HG03175 (cell line): ENCODE results near the gene POGZ.

Source experiments
- ATAC-seq: cut with Tn5 transposase; IDR thresholded peaks from one replicate; pipeline ENCODE4 v1.9.1; 2021; ENCODE audit warnings: mild to moderate bottlenecking, moderate library complexity; ENCODE audit not compliant: unreplicated experiment

The POGZ gene

DNA sequence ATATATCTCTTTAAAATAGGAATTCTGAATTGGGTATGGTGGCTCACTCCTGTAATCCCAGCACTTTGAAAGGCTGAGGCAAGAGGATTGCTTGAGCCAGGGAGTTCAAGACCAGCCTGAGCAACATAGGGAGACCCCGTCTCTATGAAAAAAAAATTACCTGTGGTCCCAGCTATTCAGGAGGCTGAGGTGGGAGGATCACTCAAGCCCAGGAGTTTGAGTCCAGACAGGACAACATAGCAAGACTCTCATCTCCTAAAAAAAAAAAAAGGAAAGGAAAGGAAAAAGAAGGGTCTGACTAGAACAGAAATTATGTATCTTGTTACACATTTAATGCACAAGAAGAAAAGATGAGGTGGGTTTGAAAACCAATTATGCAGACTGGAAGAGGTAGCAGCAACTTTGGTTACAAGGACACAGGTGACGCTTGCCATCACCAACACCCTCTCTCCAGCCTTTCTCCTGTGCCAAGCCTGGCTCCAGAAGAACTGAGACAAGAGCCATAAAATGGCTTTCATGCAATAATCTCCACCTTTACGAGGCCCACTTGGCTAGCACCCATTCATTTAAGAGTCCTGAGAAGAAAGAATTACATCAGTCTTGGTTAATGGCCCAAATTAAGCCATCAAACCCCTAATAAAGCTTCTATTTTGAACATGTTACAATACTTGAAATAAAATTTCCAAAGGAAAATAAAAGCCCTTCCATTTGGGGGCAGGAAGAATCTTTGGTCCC, 82.0 kb downstream of the POGZ start:
- ATAC-seq, result no peak

DNA sequence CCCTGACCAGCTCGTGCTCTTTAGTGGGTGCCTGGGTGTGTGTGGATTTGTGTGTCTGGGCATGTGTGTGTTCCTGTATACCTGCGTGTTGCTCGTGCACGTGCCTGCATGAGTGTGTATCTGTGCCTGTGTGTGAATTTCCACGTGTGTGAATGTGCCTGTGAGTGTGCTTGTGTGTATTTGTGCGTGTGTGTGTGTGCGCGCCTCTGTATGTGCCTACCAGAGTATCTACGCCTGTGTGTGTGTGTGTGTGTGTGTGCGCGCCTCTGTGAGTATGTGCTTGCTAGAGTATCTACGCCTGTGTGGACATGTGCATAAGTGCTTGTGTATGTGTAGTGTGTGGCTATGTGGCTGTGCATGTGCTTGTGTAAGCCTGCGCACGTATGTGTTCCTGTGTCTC, 86.1 kb downstream of the POGZ start:
- no peak for ATAC-seq

DNA sequence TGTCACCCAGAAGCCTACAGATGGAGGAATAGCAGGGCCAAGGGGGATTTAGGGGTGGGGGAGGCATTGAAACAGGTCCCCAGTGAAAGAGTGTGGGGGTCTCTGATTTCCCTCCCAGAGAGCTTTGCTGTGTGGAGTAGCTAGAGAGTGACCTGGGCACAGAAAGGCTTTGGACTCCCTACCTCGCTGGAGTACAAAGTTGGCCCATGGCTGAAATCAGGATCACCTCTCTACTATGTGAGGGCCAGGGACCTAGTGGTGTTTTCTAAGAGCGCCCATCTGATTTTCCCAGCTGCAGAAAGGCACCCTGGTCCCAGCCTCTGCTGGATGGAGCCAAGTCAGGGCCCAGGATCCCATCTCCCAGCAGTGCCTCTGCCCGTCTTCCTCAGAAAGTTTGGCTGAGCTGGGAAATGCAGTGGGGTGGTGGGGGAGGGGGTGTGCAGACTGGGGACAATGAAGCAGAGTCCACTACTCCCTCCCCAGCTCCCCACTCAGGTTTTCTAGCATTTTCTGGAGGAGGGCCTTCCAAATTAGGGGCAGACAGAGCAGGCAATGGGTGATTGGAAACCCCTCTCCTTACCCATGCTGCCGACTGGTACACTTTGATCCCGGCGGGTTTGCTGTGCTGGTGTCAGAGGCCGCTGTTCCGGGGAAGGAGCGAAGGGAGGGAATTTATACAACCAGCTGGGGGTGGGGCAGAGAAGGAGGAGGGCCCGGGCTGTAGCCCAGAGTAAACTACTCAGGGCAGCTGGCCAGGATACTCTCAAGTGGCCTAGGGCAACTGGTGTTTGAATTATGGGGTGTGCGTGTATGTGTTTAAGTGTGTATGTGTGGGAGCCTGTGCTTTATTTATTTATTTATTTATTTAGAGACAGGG, 87.0 kb downstream of the POGZ start, which contains the start of gene SELENBP1:
SELENBP1 (minus strand) TSS at position 648 of the 877 bp plus-strand sequence; CDS start at position 584, 64 bp downstream.
- no peak for ATAC-seq

DNA sequence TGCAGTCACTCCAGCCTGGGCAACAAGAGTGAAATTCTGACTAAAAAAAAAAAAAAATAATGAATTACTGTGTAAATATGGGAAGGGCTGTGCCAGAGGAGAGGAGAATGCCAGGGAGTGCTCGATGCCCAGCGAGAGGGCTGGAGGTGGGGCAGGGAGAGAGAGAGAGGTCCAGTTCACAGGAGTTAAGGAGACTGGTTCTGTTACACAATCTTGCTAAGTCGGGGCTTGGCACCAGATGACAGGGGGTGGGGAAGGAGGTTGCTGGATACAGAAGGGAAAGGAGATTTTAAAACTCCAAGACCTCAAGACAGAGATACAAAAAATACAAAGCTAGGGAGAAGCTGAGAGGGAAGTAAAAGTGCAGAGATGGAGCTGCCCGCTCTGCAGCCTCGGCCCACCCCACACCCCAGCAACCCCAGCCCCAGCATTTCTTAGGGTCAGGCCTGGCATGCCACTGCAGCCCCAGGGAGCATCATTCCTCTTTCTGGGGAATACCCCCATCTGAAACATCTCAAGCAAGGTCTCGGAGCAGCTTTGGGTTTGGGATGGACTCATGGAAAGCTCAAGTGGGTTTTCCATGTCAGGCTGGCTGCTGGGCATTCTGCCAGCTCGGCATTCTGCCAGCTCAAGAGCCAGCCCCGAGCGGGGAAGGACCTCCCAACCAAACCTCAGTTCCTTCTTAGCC, 87.8 kb downstream of the POGZ start:
- no peak for ATAC-seq

DNA sequence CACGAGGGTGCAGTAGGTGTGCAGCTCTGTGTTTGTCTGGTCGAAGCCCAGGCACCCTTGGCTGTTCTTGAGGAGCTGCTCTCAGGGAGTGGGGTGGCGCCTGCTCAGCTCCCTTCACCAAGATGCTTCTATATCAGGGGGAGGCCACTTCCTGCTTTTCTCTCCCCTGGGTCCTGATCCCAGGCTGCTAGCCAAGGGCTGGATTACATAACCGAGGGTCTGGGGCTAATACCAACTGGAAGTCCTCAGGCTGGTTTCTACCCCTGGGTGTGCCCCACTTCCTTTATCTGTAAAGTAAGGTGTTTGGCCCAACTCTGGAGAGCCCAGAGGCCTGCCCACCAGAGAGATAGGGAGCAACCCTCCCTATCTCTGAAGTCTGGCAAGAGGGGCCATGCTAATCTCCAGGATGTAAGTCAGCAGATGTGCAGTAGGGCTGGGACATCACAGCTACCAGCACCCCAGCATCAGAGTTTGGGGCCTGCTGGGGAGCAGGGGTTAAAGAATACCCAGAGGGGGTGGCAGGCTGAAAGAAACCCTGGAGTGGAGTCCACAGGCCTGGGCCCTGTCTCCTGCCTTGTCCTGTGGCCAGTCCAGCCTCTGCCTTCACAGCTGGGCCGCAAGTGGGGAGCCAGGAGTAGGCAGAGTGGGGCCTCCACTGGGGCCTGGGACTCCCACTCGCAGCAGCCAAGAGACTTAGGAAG, 88.9 kb downstream of the POGZ start:
- no peak for ATAC-seq

DNA sequence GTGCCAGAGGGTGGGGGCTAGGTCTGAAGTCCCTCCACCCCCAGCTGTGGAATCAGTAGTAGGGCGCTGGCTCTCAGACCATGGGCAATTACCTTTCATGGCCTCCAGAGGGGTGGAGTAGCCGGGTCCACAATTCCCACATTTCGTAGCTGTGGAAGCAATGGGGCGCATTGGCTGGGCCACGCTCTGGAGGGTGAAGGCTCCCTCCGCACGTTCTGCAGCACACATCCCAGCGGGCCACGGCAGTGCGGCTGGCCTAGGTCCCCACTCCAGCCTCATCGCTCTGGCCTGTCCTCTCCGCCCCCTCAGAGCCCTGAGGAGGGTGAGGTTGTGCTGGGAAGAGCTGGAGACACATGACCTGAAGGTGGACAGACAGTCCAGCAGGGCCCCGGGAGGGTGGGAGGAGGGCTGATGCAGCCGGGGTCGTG, 89.7 kb downstream of the POGZ start:
- ATAC-seq, result no peak

DNA sequence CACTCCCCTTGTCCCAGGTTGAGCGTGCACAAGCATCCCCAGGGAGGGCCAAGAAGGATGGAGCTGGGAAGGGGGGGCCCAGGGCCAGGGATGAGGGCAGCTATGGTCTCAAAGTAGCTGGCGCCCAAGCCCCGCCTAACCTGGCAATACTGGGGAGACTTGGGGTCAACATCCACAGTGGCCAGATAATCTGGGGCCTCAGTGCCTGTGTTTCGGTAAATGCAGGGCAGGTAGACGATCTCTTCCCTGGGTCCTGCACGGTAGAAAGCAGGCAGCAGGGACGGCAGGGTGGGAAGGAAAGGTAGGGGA, 90.0 kb downstream of the POGZ start:
- no peak for ATAC-seq

DNA sequence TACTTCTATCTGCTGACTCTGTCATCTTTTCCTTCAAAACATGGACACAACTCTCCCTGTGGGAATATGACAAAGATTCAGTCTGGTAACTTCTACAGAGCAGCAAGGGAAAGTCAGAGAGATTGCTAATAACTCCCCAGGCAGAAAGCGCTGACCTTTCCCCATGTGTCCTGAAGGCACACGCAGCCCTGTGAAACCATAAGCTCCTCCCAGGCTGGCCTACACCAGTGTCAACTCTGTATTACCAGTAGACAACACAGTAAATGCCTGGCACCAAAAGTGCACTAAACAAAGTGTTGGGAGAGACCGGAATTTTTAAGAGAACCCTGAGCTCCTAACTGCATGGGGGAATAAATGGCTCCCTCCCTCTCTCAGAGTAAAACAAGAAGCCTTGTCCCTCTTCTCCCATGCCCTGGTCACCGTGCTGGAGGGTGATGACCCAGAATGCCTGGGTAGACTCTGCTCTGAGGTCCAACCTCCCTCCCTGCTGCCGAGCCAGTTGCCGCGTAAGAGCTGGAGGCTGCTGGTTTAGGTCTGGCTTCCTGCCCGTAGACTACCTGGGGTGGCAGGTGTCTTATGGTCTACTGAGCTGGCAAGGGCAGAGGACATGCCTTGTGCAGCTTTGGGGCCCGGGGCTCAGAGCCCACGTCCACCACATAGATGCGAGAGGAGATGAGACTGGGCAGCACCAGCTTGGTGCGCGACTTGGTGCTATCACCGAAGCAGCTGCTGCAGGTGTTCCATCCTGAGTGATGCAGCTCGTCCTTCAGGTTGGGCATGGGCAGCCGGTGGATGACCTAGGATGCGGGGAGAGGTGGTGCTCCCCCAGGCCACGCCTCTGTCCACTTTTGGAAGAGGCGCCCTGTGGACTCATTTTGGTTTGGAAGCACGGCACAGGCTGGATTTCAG, 90.6 kb downstream of the POGZ start:
- ATAC-seq, result no peak

DNA sequence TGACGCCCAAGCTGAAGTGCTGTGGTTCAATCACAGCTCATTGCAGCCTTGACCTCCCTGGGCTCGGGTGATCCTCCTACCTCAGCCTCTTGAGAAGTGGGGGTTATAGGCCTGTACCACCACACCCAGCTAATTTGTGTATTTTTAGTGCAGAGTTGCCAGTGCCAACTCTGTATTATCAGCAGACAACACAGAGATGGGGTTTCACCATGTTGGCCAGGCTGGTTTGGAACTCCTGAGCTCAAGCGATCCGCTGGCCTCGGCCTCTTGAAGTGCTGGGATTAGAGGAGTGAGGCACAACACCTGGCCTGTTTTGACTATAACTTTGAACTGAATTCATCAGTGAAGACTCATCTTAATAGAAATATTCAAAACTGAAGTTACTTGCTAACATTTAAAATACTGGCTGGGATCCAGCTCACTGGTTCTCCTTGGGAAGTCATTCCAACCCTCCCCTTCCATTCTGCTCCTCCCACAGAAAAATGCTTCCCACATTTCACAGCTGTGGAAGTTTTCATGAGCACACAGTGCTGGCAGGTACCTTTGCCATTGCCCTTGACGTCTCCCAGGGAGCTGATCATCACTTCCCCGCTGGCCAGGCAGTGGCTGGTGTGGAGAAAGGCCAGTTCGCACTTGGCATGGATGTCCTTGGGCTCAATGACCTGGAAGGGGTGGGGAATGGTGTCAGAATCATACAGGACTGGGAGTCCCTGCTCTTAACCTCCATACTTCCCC, 91.5 kb downstream of the POGZ start:
- no peak for ATAC-seq

DNA sequence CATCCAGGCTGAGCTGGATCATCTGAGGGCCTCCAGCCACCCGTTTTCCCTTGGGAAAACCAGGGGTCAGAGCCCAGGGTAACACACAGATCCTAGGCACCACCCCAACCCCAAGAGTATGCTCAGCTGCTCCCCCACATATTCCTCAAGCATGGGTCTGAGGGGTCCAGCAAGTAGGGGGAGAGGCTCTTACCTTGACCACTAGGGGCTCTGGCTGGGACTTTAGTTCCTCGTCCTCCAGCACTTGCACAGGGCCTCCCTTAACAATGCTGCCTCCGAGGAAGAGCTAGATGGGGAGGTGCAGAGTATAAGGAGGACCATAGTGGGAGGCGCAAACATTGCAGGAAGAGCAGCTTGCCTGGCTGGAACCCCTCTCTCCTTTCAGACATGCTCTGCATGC, 94.3 kb downstream of the POGZ start:
- no peak for ATAC-seq

DNA sequence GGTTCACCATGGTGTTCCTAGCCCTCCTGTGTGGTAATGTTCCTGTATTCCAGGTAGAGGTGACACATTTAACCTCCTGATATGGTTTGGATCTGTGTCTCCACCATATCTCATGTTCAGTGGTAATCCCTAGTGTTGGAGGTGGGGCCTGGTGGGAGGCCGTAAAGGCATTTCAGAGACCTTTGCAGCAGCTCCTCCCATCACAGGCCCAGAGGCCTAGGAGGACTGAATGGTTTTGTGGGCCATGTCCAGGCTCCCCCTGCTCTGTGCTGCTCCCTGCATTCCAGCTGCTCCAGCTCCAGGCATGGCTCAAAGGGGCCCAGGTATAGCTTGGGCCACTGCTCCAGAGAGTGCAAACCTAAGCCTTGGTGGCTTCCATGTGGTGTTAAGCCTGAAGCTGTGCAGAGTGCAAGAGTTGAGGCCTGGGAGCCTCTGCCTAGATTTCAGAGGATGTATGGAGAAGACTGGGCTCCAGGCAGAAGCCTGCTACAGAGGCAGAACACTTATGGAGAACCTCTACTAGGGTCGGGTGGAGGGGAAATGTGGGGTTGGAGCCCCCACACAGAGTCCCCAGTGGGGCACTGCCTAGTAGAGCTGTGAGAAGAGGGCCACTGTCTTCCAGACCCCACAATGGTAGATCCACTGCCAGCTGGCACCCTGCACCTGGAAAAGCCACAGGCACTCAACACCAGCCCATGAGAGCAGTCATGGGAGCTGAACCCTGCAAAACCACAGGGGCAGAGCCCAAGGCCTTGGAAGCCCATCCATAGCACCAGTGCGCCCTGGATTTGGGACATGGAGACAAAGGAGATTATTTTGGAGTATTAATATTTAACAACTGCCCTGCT, 96.8 kb downstream of the POGZ start:
- ATAC-seq, result no peak

DNA sequence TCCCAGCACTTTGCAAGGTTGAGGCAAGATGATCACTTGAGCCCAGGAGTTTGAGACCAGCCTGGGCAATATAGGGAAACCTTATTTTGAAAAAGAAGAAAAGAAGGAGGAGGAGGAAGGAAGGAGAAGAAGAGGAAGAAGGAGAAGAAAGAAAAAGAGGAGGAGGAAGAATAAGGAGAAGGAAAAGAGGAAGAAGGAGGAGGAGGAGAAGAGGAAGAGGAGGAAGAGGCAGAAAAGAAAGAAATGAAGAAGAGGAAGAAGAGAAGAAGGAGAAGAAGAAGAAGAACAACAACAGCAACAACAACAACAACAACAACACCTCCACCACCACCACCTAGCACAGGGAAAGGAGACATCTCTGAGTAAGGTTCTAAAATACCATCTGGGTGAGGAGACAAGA, 97.4 kb downstream of the POGZ start:
- no peak for ATAC-seq

DNA sequence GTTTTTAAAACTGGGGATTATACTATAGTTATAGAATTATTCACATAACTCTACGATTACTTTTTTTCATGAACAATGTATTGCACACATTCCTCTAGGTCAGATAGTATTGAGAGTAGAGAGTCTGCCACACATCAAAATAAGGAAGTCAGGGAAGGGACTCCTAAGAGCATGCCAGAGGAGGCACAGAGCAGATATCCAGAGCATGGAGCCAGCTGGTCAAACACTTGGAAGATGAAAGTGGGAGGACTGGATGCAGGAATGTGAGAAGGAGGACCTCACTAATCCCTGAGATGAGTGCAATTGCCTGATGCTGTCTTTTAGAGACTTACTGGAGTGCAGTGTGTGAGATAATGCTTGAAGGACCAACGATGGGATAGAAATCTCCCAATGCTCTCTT, 102.6 kb downstream of the POGZ start:
- ATAC-seq, result no peak
